SKM-1 treated with dmso at 0.1 percent for 144 hours (cell line): Measurements from ENCODE around the gene GHR.

Source experiments
- DNase-seq: peaks from one replicate; lab custom pipeline; 2025; ENCODE audit not compliant: unreplicated experiment; lab: John Stamatoyannopoulos, UW

The GHR gene

GRCh38 chr5:42767491-42768105 is 344.4 kb downstream of the GHR start:
- peak; percentile 22 for DNase-seq

DNA sequence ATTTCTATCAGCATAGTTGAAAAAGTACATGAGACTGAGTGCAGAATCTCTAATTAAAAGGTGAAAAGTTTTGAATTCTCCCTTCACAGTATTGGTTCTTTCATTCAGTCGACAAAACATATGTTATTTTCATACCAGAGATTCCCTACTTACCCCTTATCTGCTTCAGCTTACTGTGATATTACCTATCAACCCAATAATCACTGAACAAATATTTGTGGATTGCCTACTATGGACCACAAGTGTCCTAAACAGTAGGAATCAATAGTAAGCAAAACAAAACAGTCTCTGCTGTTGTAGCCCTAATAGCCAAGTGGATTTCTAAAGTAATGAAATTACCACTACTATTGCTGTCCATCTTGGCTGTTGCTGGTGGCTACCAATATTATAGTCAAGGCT is 344.9 kb downstream of the GHR start:
- no peak for DNase-seq

DNA sequence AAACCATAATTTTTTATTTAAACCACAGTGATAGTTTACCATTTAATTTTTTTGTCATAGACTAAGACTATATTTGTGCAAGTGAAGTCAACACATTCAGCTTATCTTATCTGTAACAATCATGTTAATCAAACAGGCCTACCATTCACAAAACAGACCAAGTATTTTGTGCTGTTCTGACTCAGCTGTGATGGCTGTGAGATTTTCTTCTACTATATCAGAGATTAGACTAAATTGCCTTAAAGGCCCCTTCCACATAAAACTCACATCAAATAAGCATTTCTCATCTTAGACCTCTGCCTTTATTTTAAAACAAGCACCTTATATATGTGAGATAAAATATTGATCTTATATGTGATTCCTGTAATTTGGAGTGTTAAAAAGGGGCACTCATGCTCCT is 346.8 kb downstream of the GHR start:
- no peak for DNase-seq
